PFSK-1 (cell line): Measurements from ENCODE around the gene HEG1.

ENCODE experiments used
- FOXP2 ChIP-seq: optimal IDR thresholded peaks from 2 replicates; pipeline ENCODE3; 2011; ENCODE audit warnings: borderline replicate concordance, control low read depth, inconsistent platforms; ENCODE audit not compliant: insufficient read depth; ENCODE audit errors: extremely low read length, extremely low read depth
- POLR2AphosphoS5 ChIP-seq: IDR thresholded peaks from 2 replicates; pipeline ENCODE4 v1.6.1; 2012; ENCODE audit warnings: low read depth, mild to moderate bottlenecking, control low read depth, low read length, moderate library complexity
- SIN3A ChIP-seq: IDR thresholded peaks from 2 replicates; pipeline ENCODE4 v1.6.1; 2012; ENCODE audit warnings: mild to moderate bottlenecking, low read length, moderate library complexity, borderline replicate concordance; ENCODE audit not compliant: insufficient read depth
- TAF1 ChIP-seq: IDR thresholded peaks from 2 replicates; pipeline ENCODE4 v1.6.1; 2012; ENCODE audit warnings: low read length, control low read depth, borderline replicate concordance; ENCODE audit not compliant: insufficient read depth
- TF ChIP-seq, protein P1 (sequence below), 2 experiments: IDR thresholded peaks; 2 replicates each; pipeline versions ENCODE4 v1.6.1 to v1.8.0; 2011 to 2012; ENCODE audit warnings: low read depth in 2 of 2, low read length in 2 of 2, control low read depth in 1 of 2, inconsistent platforms in 1 of 2, mild to moderate bottlenecking in 1 of 2, moderate library complexity in 1 of 2; ENCODE audit not compliant: insufficient read depth in 1 of 2

The HEG1 gene

GRCh38 chr3:124918524-124918923 lies 137.3 kb downstream of the HEG1 start:
- TF ChIP-seq FOXP2 (no peak), TAF1 (no peak), POLR2AphosphoS5 (no peak), SIN3A (no peak)
- TF ChIP-seq, protein P1, sequence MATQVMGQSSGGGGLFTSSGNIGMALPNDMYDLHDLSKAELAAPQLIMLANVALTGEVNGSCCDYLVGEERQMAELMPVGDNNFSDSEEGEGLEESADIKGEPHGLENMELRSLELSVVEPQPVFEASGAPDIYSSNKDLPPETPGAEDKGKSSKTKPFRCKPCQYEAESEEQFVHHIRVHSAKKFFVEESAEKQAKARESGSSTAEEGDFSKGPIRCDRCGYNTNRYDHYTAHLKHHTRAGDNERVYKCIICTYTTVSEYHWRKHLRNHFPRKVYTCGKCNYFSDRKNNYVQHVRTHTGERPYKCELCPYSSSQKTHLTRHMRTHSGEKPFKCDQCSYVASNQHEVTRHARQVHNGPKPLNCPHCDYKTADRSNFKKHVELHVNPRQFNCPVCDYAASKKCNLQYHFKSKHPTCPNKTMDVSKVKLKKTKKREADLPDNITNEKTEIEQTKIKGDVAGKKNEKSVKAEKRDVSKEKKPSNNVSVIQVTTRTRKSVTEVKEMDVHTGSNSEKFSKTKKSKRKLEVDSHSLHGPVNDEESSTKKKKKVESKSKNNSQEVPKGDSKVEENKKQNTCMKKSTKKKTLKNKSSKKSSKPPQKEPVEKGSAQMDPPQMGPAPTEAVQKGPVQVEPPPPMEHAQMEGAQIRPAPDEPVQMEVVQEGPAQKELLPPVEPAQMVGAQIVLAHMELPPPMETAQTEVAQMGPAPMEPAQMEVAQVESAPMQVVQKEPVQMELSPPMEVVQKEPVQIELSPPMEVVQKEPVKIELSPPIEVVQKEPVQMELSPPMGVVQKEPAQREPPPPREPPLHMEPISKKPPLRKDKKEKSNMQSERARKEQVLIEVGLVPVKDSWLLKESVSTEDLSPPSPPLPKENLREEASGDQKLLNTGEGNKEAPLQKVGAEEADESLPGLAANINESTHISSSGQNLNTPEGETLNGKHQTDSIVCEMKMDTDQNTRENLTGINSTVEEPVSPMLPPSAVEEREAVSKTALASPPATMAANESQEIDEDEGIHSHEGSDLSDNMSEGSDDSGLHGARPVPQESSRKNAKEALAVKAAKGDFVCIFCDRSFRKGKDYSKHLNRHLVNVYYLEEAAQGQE (IDR thresholded peaks at IDR 0.05; ENCODE audit: insufficient read depth in 1 of 2, low read depth in 2 of 2, low read length in 2 of 2): no peak

GRCh38 chr3:124916837-124917409 lies 138.9 kb downstream of the HEG1 start:
- TF ChIP-seq, protein P1 (IDR thresholded peaks at IDR 0.05; ENCODE audit: insufficient read depth in 1 of 2, low read depth in 2 of 2, low read length in 2 of 2): no peak
- no peak for TF ChIP-seq POLR2AphosphoS5
- TF ChIP-seq SIN3A: no peak
- no peak for TF ChIP-seq FOXP2
- TF ChIP-seq TAF1: no peak
